ENCODE results near the gene RPL37.
"Not testable (repeated sequence)": the region's sequence is repeated elsewhere in the genome, so short reads cannot be mapped to it uniquely, and the experiment has no call there.

Gene RPL37

DNA sequence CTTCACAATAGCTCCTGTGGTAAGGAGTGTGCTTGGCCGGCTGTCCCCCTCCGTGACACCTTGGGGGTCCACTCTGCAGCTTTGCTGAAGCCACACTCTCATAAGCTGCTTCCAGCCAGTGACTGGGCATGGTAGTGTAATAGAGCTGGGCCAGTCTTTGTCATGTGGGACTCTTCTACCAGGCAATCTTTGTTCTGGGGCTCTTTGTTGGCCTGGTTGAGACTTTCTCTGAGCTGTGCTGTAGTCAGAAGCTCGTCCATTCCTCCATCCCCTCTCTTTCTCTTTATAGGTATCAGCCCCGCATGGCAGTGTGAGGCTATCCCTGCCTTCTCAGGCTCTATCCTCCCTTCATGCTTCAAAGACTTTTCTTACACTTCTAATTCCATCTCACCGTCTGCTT, 31.8 kb upstream of the RPL37 start:
- no peaks in the 10 kb centered on the region for H3K9me3 ChIP-seq (ENCODE audit: control insufficient read depth, insufficient read depth, low read depth, low read length)
- no peak overlapping the region for H3K4me3 ChIP-seq (ENCODE audit: low read depth, low read length)
- ChIA-PET CTCF (interaction anchor here (1.1 to 1.4 kb wide), 2 partner anchors 9 to 12 kb away, joined by 3 to 4 read pairs; no protein-coding TSS in a partner anchor), POLR2A (no interaction called here)
- no peak for TF ChIP-seq KLF1 (tag by site-specific recombination; IDR thresholded peaks at IDR 0.05)
- no peak for TF ChIP-seq ZNF138 (tag by site-specific recombination; IDR thresholded peaks at IDR 0.05; ENCODE audit: borderline replicate concordance)
- no peak for TF ChIP-seq ZNF146 (tag by site-specific recombination; IDR thresholded peaks at IDR 0.05)
- TF ChIP-seq ZFP3 (tag by site-specific recombination; IDR thresholded peaks at IDR 0.05; ENCODE audit: low read depth): no peak
- TF ChIP-seq ZNF785 (tag by site-specific recombination; IDR thresholded peaks at IDR 0.05): no peak
- TF ChIP-seq ZBTB21 (tag by site-specific recombination; IDR thresholded peaks at IDR 0.05): no peak
- TF ChIP-seq KLF16 (tag by site-specific recombination; IDR thresholded peaks at IDR 0.05): no peak
- TF ChIP-seq ZNF37A (tag by site-specific recombination; IDR thresholded peaks at IDR 0.05): no peak
- TF ChIP-seq, protein P1, sequence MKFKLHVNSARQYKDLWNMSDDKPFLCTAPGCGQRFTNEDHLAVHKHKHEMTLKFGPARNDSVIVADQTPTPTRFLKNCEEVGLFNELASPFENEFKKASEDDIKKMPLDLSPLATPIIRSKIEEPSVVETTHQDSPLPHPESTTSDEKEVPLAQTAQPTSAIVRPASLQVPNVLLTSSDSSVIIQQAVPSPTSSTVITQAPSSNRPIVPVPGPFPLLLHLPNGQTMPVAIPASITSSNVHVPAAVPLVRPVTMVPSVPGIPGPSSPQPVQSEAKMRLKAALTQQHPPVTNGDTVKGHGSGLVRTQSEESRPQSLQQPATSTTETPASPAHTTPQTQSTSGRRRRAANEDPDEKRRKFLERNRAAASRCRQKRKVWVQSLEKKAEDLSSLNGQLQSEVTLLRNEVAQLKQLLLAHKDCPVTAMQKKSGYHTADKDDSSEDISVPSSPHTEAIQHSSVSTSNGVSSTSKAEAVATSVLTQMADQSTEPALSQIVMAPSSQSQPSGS (tag by site-specific recombination; IDR thresholded peaks at IDR 0.05; ENCODE audit: low read depth): no peak
- TF ChIP-seq ZNF571 (tag by site-specific recombination; IDR thresholded peaks at IDR 0.05): no peak
- no peak for TF ChIP-seq ZNF654 (tag by site-specific recombination; IDR thresholded peaks at IDR 0.05; ENCODE audit: low read depth)
- TF ChIP-seq ZNF768 (tag by site-specific recombination; IDR thresholded peaks at IDR 0.05): no peak
- TF ChIP-seq, protein P2, sequence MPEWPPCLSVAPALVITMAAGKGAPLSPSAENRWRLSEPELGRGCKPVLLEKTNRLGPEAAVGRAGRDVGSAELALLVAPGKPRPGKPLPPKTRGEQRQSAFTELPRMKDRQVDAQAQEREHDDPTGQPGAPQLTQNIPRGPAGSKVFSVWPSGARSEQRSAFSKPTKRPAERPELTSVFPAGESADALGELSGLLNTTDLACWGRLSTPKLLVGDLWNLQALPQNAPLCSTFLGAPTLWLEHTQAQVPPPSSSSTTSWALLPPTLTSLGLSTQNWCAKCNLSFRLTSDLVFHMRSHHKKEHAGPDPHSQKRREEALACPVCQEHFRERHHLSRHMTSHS (tag by site-specific recombination; IDR thresholded peaks at IDR 0.05): no peak
- TF ChIP-seq ZNF121 (tag by site-specific recombination; IDR thresholded peaks at IDR 0.05): no peak
- TF ChIP-seq BCL11B (tag by site-specific recombination; IDR thresholded peaks at IDR 0.05; ENCODE audit: low read depth): no peak
- TF ChIP-seq ZNF311 (tag by site-specific recombination; IDR thresholded peaks at IDR 0.05; ENCODE audit: borderline replicate concordance): no peak
- TF ChIP-seq, protein P3, sequence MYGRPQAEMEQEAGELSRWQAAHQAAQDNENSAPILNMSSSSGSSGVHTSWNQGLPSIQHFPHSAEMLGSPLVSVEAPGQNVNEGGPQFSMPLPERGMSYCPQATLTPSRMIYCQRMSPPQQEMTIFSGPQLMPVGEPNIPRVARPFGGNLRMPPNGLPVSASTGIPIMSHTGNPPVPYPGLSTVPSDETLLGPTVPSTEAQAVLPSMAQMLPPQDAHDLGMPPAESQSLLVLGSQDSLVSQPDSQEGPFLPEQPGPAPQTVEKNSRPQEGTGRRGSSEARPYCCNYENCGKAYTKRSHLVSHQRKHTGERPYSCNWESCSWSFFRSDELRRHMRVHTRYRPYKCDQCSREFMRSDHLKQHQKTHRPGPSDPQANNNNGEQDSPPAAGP (tag by site-specific recombination; IDR thresholded peaks at IDR 0.05): no peak
- TF ChIP-seq, protein P4, sequence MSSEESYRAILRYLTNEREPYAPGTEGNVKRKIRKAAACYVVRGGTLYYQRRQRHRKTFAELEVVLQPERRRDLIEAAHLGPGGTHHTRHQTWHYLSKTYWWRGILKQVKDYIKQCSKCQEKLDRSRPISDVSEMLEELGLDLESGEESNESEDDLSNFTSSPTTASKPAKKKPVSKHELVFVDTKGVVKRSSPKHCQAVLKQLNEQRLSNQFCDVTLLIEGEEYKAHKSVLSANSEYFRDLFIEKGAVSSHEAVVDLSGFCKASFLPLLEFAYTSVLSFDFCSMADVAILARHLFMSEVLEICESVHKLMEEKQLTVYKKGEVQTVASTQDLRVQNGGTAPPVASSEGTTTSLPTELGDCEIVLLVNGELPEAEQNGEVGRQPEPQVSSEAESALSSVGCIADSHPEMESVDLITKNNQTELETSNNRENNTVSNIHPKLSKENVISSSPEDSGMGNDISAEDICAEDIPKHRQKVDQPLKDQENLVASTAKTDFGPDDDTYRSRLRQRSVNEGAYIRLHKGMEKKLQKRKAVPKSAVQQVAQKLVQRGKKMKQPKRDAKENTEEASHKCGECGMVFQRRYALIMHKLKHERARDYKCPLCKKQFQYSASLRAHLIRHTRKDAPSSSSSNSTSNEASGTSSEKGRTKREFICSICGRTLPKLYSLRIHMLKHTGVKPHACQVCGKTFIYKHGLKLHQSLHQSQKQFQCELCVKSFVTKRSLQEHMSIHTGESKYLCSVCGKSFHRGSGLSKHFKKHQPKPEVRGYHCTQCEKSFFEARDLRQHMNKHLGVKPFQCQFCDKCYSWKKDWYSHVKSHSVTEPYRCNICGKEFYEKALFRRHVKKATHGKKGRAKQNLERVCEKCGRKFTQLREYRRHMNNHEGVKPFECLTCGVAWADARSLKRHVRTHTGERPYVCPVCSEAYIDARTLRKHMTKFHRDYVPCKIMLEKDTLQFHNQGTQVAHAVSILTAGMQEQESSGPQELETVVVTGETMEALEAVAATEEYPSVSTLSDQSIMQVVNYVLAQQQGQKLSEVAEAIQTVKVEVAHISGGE (tag by site-specific recombination; conservative IDR thresholded peaks at IDR 0.05; ENCODE audit: low read depth): no peak
- TF ChIP-seq ZNF701 (tag by site-specific recombination; IDR thresholded peaks at IDR 0.05): no peak
- no peak overlapping the region for H3K27ac ChIP-seq (ENCODE audit: extremely low read depth, low read depth, low read length)
- no peaks in the 10 kb centered on the region for H3K36me3 ChIP-seq (ENCODE audit: control insufficient read depth in 2 of 2, insufficient read depth in 1 of 2, low read length in 2 of 2)
- no peaks in the 10 kb centered on the region for H3K4me1 ChIP-seq (ENCODE audit: control insufficient read depth, insufficient read depth, low read length)

DNA sequence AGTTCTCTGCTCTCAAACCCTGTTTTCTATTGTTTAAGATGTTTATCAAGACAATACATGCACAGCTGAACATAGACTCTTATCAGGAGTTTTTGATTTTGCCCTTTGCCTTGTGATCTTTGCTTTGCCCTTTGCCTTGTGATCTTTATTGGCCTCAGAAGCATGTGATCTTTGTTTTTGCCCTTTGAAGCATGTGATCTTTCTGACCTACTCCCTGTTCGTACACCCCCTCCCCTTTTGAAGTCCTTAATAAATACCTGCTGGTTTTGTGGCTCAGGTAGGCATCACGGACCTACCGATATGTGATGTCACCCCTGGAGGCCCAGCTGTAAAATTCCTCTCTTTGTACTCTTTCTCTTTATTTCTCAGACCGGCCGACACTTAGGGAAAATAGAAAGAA, 30.0 kb upstream of the RPL37 start:
- H3K4me1 ChIP-seq (ENCODE audit: control insufficient read depth, insufficient read depth, low read length); H3K4me3 ChIP-seq (ENCODE audit: low read depth, low read length); POLR2A ChIA-PET; H3K36me3 ChIP-seq (ENCODE audit: control insufficient read depth in 2 of 2, insufficient read depth in 1 of 2, low read length in 2 of 2); H3K9me3 ChIP-seq (ENCODE audit: control insufficient read depth, insufficient read depth, low read depth, low read length); CTCF ChIA-PET; H3K27ac ChIP-seq (ENCODE audit: extremely low read depth, low read depth, low read length): not testable (repeated sequence)

Measured in HEK293 (cell line).